Neural cell (in vitro differentiated cells): Measurements from ENCODE around the gene ACER2. TPM values are rescaled to one million over a fixed set of nuclear protein-coding genes. Genes with fewer than 3 reads are reported as not detected.

ENCODE experiments used
- H2AFZ ChIP-seq: fragments of 200-600, 300-800 bp; sonication (generic), shearing (Covaris generic); 2 replicates; pipeline ENCODE4 v1.6.0; 2014; ENCODE audit warnings: low read depth, mild to moderate bottlenecking, antibody characterized with exemption, low read length, moderate library complexity
- H3F3A ChIP-seq: fragments of 200-600 bp; shearing (Covaris generic); 2 replicates; pipeline ENCODE4 v1.6.1; 2016; ENCODE audit warnings: mild to moderate bottlenecking, moderate library complexity, mixed read lengths, antibody characterized with exemption, low read length; ENCODE audit not compliant: insufficient read depth, poor library complexity, severe bottlenecking
- H3K27ac ChIP-seq: fragments of 200-600, 300-800 bp; sonication (generic), shearing (Covaris generic); 2 replicates; pipeline ENCODE4 v1.5.1; 2014; ENCODE audit warnings: mild to moderate bottlenecking, low read length, moderate library complexity
- H3K27me3 ChIP-seq: fragments of 300-800, 200-600 bp; sonication (generic), shearing (Covaris generic); 2 replicates; pipeline ENCODE4 v1.6.0; 2014; ENCODE audit warnings: mild to moderate bottlenecking, low read depth, low read length, moderate library complexity; ENCODE audit not compliant: insufficient read depth
- H3K36me3 ChIP-seq: fragments of 300-800, 200-600 bp; sonication (generic), shearing (Covaris generic); 2 replicates; pipeline ENCODE4 v1.5.1; 2014; ENCODE audit warnings: mild to moderate bottlenecking, antibody characterized with exemption, low read length, moderate library complexity; ENCODE audit not compliant: insufficient read depth
- H3K4me2 ChIP-seq: fragments of 300-800, 200-600 bp; sonication (generic), shearing (Covaris generic); 2 replicates; pipeline ENCODE4 v1.6.0; 2014; ENCODE audit warnings: mild to moderate bottlenecking, low read length
- H3K4me3 ChIP-seq: fragments of 300-800, 200-600 bp; sonication (generic), shearing (Covaris generic); 2 replicates; pipeline ENCODE4 v1.5.1; 2014; ENCODE audit warnings: mild to moderate bottlenecking, low read length, moderate library complexity
- H3K79me2 ChIP-seq: fragments of 200-600 bp; shearing (Covaris generic); replicated peaks from 2 replicates; pipeline ENCODE4 v1.6.0; 2014; ENCODE audit warnings: mild to moderate bottlenecking, low read length, moderate library complexity; ENCODE audit not compliant: insufficient read depth
- H3K9ac ChIP-seq: fragments of 300-800, 200-600 bp; sonication (generic), shearing (Covaris generic); 2 replicates; pipeline ENCODE4 v1.6.1; 2016; ENCODE audit warnings: mild to moderate bottlenecking, low read length, mixed read lengths
- H3K9me2 ChIP-seq: fragments of 200-600 bp; shearing (Covaris generic); 2 replicates; pipeline ENCODE4 v1.6.1; 2016; ENCODE audit warnings: mild to moderate bottlenecking, low read length, mixed read lengths; ENCODE audit not compliant: insufficient read depth
- H3K9me3 ChIP-seq: fragments of 200-600, 300-800 bp; sonication (generic), shearing (Covaris generic); 2 replicates; pipeline ENCODE4 v1.6.1; 2016; ENCODE audit warnings: mild to moderate bottlenecking, mixed run types, low read length, moderate library complexity, mixed read lengths
- H4K20me1 ChIP-seq: fragments of 200-600 bp; shearing (Covaris generic); 2 replicates; pipeline ENCODE4 v1.6.1; 2016; ENCODE audit warnings: mild to moderate bottlenecking, mixed run types; ENCODE audit not compliant: insufficient read depth
- EP300 ChIP-seq: fragments of 450-650 bp; conservative IDR thresholded peaks from 2 replicates; pipeline ENCODE4 v1.6.1; 2014; ENCODE audit warnings: antibody characterized with exemption, mild to moderate bottlenecking, moderate library complexity; ENCODE audit not compliant: poor library complexity, severe bottlenecking
- EZH2 ChIP-seq: fragments of 200-600, 300-800 bp; shearing (Covaris generic), sonication (generic); IDR thresholded peaks from 2 replicates; pipeline ENCODE4 v1.6.1; 2014; ENCODE audit warnings: antibody characterized with exemption, low read length, borderline replicate concordance, mild to moderate bottlenecking; ENCODE audit not compliant: insufficient read depth, poor library complexity, severe bottlenecking
- MXI1 ChIP-seq: fragments of 450-650 bp; conservative IDR thresholded peaks from 2 replicates; pipeline ENCODE4 v1.6.1; 2014; ENCODE audit warnings: antibody characterized with exemption, mild to moderate bottlenecking; ENCODE audit not compliant: poor library complexity, severe bottlenecking
- POLR2AphosphoS5 ChIP-seq: IDR thresholded peaks from 2 replicates; pipeline ENCODE4 v1.6.1; 2012
- RAD21 ChIP-seq: fragments of 450-650 bp; conservative IDR thresholded peaks from 2 replicates; pipeline ENCODE4 v1.6.1; 2014; ENCODE audit warnings: antibody characterized with exemption, mild to moderate bottlenecking, moderate library complexity
- REST ChIP-seq: IDR thresholded peaks from 2 replicates; pipeline ENCODE4 v1.6.1; 2012; ENCODE audit warnings: borderline replicate concordance
- SMC3 ChIP-seq: fragments of 450-650 bp; conservative IDR thresholded peaks from 2 replicates; pipeline ENCODE4 v1.6.1; 2014; ENCODE audit warnings: antibody characterized with exemption, mild to moderate bottlenecking, moderate library complexity; ENCODE audit not compliant: poor library complexity
- TAF1 ChIP-seq: IDR thresholded peaks from 2 replicates; pipeline ENCODE4 v1.6.1; 2012; ENCODE audit warnings: low read depth
- polyA plus RNA-seq: library from polyadenylated mRNA; depleted of rRNA; stranded (reverse); fragments of >200 nt; gene quantifications from 2 replicates; pipeline ENCODE4 v1.2.3, GENCODE V29; 2014
- TF ChIP-seq, protein P1 (sequence below): fragments of 450-650 bp; IDR thresholded peaks from 2 replicates; pipeline ENCODE4 v1.5.1; 2014; ENCODE audit warnings: antibody characterized with exemption, mild to moderate bottlenecking, moderate library complexity; ENCODE audit not compliant: poor library complexity, severe bottlenecking

The ACER2 gene
- polyA plus RNA-seq, 1 donor from 2014 or later, result 3.0 TPM

GRCh38 chr9:19481971-19482404, 73.2 kb downstream of the ACER2 start:
- Histone ChIP-seq H3K9me2 (no peaks in the 10 kb centered on the region), H3K4me3 (no peak overlapping the region), H4K20me1 (no peaks in the 10 kb centered on the region), H3K27me3 (no peaks in the 10 kb centered on the region), H3F3A (no peaks in the 10 kb centered on the region), H3K9me3 (no peaks in the 10 kb centered on the region), H3K36me3 (no peaks in the 10 kb centered on the region), H2AFZ (no peak overlapping the region), H3K79me2 (no peaks in the 10 kb centered on the region), H3K27ac (no peak overlapping the region), H3K4me2 (no peak overlapping the region), H3K9ac (no peak overlapping the region)
- TF ChIP-seq EZH2 (no peak), REST (no peak), POLR2AphosphoS5 (no peak), SMC3 (no peak), RAD21 (no peak)

DNA sequence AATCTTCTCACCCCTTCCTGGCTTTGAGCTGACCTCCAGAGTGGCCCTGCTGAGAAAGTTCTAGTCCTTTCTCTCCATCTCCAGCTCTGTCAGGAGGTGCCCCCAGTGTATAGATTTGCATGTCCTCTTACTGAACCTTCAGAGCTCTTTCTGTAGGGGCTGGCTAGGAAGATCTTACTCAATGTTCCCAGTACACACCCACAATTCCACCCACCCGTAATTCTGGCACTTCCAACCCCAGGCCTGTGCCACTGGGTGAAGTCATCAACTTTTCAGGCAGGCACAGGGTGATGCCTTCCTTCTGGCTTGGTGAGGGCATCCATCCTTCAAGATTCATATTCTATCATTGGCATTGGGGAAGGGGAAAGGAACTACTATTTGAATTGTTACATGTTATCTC, 75.9 kb downstream of the ACER2 start:
- Histone ChIP-seq H3K4me3 (no peak overlapping the region), H3K79me2 (no peaks in the 10 kb centered on the region), H3K36me3 (no peaks in the 10 kb centered on the region), H3K9me2 (no peaks in the 10 kb centered on the region), H3K27ac (no peak overlapping the region), H3F3A (no peaks in the 10 kb centered on the region), H3K27me3 (no peaks in the 10 kb centered on the region), H3K4me2 (no peak overlapping the region), H4K20me1 (no peaks in the 10 kb centered on the region), H2AFZ (no peak overlapping the region), H3K9ac (no peak overlapping the region), H3K9me3 (no peaks in the 10 kb centered on the region)
- TF ChIP-seq, protein P1, sequence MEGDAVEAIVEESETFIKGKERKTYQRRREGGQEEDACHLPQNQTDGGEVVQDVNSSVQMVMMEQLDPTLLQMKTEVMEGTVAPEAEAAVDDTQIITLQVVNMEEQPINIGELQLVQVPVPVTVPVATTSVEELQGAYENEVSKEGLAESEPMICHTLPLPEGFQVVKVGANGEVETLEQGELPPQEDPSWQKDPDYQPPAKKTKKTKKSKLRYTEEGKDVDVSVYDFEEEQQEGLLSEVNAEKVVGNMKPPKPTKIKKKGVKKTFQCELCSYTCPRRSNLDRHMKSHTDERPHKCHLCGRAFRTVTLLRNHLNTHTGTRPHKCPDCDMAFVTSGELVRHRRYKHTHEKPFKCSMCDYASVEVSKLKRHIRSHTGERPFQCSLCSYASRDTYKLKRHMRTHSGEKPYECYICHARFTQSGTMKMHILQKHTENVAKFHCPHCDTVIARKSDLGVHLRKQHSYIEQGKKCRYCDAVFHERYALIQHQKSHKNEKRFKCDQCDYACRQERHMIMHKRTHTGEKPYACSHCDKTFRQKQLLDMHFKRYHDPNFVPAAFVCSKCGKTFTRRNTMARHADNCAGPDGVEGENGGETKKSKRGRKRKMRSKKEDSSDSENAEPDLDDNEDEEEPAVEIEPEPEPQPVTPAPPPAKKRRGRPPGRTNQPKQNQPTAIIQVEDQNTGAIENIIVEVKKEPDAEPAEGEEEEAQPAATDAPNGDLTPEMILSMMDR, result no peak
- TF ChIP-seq RAD21, result no peak
- TF ChIP-seq SMC3, result no peak
- no peak for TF ChIP-seq EP300
- TF ChIP-seq TAF1, result no peak
- no peak for TF ChIP-seq MXI1
- no peak for TF ChIP-seq POLR2AphosphoS5
- TF ChIP-seq REST, result no peak
- TF ChIP-seq EZH2, result no peak
